ENCODE data around the gene PNPLA7.
"Not testable (repeated sequence)": the region's sequence is repeated elsewhere in the genome, so short reads cannot be mapped to it uniquely, and the experiment has no call there.

PNPLA7 gene

DNA sequence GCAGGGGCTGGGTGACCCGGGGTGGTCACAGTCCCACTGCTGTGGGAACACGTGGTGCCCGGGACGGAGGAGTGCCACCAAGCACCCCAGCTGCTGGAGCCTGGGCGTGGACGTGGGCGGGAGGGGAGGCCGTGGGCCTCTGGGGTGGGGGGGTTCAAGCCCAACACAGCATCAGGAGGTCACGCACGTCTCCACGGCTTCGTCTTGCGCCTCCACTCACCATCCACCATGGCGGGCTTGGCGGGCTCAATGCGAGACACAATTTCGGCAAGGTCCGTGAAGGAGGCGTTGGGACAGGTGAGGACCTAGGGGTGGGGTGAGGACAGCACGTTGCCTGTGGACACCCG lies 88.9 kb downstream of the PNPLA7 start:
- DNase-seq (ENCODE audit: low spot score): no peak

DNA sequence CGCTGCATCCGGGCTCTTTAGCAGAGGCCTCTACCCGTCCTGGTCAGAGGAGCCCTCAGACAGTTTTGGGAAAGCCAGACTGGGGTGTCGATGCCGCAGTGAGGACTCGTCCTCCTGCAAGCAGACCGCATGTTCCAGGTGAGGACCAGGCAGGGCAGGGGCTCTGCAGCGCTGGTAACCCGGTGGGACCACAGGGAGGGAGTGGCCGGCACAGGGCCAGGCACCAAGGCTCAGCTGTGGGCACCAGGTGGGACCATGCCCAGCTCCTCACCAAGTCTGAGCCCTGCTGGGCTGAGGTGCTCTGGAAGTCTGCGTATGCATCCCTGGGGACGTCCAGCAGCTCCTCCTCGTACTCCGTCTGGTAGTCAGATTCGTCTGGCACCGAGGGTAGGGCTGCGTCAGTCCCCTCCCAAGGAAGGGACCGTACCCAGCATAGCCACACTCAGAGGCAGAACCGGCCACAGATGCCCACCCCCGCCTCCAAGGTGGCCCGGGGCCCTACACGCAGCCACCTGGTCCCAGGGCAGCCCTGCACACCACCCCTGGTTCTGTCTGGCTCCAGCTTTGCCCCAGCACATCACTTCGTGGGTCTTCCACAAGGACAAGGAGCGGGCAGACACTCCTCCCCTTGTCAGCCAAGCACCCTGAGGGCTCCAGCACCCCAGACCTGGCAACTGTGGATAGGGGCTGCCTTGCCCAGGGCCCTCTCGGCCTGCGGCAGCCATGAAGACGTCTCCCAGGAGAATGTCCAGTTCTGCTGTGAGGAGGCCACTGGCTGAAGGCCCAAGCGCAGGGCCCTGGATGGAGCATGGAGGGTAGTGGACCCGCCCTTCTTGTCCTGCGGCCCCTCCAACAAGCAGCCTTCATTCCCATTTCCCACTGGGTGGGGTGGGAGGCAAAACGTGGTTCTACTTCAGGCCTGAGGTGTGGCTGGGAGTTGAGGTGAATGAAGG lies 89.6 kb downstream of the PNPLA7 start:
- DNase-seq (ENCODE audit: low spot score): no peak

DNA sequence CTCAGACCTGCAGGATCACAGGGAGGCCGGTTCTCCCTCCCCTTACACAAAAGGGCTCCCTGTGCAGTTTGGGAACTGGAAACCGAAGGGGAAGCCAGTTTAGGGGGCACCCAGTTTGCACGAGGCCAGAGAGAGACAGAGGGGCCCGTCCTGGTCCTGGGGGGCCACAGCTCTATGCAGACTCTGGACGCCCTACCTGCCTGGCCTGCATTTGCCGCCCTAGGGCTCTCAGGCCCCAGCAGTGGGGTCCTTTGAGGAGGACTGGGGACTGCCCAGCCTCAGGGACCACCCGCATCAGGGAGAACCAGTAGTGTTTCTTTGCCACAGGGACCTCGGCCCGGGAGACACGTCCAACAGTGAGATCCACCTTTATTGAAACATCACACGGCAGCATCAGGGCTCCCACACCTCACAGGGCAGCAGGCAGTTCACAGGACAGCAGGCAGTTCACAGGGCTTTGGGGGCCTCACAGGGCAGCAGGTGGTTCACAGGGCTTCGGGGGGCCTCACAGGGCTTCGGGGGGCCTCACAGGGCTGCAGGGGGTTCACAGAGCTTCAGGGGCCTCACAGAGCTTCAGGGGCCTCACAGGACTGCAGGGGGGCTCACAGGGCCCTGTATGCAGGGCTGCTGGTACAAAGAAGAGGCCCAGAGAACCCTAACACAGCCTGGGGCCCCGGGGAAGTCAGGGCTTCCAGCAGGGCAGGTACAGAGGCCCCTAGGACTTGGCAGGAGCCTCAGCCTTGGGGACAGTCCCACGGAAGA lies 90.4 kb downstream of the PNPLA7 start:
- DNase-seq (ENCODE audit: low spot score): no peak

DNA sequence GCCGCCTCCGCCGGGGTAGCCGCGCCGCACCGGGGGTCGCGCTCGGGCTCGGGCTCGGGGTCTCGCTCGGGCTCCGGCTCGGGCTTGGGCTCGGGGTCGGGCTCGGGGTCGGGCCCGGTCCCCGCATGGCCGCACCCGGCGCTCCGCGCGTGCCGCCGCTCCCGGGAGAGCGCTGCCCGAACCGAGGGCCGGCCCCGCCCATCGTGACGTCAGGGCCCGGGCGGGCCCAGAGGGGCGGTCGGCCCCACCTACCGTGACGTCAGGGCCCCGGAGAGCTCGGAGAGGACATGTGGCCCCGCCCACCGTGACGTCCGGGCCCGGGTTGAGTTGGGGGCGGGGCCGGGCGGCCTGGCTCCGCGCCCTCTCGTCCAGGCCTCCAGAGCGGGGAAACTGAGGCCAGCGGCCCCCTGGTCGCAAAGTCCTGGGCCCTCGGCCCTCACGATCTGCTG lies 91.0 kb downstream of the PNPLA7 start, which contains the start of gene NSMF:
NSMF (minus strand) TSS at position 183 of the 449 bp plus-strand sequence. CDS start 232 bp downstream, outside the sequence.
- DNase-seq (ENCODE audit: low spot score): peak; percentile 100

DNA sequence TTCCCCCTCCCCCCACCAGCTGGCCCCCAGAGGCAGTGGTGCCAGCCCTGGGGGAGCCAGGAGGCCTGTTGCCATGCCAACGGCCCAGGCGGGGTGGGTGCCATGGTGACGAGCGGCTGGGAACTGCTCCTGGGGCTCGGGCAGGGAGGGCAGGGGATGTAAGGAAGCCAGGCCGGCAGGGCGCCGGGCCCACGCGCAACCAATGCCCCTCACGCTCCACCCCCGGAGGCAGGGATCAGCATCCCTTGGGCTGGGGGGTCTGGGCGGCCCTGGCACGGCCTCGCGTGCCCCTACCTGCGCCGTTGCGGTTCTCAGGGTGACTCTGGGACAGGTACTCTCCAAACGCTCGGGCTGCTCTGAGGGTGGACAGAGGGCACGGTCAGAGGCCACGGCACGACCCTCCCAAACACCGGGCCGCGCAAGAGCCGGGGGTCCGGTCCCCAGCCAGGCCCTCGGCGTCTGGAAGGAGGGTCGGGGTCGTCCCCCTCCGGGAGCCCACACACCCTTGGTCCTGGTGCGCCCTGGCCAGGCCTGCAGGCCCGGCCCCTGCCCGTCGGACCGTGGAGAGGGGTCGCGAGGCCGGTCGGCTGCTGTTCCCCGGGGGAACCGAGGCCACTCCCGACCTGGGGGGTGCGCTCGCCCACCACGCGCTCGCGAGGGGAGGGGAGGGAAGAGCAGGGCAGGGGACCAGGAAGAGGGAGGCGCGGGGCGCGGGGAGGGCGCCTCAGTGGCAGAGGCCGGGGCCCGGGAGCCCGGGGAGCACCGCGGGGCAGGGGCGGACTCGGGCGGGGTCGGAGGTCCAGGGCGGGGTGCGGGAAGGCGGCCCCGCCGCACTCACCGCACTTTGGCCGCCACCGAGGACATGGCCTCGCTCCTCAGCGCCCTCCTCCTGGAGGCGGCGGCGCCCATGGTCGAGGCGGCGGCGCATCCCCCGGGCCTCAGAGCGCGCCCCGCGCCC lies 91.7 kb downstream of the PNPLA7 start:
- peak; percentile 81 for DNase-seq (ENCODE audit: low spot score)

DNA sequence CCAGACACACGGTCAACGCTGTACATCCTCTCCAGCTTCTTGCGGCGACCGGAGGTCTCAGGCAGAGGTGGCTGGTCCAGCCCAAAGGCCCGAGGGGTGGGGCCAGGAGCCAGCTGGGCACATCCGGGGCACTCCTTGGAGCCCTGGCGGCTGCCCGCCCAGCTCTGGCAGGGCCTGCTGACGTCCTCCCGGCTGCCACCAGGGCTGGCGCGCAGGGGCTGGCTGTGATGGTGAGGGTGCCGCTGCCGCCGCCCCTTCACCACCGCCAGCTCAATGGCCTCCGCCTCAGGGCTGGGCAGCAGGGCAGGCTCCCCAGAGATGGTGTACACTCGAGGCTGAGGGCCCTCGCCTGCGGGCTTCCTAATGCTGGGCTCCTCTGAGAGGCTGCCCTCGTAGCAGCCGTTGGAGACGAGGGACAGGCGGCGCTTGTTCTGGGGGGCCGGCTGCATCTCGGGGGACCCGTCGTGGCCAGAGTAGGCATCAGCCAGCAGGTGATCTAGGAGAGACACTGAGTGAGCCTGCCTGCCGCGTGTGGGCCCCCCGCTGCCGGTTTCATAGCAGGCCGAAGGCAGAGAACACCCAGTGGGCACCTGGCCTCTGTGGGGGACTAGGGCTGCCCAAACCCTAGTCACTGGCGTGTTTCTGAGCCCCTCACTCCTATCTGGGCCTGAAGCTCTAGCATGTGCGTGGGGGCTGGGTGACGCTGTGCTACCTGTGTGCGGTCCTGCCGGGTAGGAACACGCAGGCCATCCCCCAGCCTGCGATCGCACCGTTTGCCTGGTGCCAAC lies 92.6 kb downstream of the PNPLA7 start:
- no peak for DNase-seq (ENCODE audit: low spot score)

DNA sequence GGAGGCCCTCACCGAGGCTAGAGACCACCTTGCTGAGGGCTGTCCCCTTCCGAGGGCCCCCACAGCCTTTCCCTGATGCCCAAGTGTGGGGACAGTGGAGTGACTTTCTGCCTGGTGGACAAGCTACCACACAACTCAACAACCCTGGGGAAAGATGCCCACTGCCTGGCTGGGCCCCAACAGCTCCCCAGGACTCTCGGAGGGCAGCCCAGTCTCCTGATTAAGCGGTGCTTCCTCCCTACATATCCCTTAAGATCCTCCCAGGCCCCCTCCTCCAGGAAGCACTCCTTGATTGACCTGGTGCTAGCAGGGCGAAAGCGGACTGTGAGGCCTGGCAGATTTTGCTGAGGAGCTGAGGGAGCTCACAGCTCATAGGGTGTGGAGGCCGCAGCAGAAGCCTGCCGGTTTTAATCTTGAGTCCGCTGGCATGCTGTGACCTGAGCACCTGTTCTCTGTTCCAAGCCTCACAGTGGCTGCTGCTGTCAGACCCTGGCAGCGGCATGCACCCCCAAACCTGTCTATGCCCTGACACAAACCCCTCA lies 93.3 kb downstream of the PNPLA7 start:
- DNase-seq (ENCODE audit: low spot score): no peak

DNA sequence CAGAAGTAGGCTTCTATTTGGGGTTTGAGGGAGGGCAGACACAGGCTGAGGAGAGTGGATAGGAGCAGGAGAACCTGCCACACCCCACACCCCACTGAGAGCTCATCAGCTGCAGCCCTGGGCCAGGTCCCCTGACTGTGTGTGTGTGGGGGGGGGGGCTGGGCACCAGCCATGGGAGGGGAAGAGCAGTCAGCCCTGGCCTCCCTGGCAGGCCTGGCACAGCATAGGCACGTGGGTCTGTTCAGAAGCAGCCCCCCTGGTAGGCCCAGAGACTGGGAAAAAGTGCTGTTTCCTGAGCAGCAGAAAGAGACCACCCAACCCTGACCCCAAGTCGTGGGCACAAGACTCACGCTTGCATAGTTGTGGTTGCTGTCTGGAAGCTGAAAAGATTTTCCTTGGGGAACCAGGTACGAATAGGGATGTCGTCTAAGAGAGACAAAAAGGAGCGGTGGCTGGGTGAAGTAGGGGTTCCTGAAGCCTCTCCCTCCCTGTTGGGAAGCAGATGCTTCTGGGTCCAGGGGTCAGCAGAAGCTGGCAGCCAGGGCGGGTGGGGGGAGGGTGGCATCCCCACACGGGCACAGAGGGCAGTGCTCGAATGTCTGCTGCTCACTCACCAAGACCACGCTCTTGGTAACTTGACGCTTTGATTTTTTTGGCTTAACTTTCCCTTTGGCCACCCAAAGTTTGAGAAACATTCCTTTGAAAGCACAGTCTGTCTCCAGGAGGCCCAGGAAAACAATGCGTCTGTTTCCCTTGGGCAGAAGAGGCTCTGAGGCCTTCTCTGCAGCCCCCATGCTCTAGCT lies 93.9 kb downstream of the PNPLA7 start:
- DNase-seq (ENCODE audit: low spot score): no peak

DNA sequence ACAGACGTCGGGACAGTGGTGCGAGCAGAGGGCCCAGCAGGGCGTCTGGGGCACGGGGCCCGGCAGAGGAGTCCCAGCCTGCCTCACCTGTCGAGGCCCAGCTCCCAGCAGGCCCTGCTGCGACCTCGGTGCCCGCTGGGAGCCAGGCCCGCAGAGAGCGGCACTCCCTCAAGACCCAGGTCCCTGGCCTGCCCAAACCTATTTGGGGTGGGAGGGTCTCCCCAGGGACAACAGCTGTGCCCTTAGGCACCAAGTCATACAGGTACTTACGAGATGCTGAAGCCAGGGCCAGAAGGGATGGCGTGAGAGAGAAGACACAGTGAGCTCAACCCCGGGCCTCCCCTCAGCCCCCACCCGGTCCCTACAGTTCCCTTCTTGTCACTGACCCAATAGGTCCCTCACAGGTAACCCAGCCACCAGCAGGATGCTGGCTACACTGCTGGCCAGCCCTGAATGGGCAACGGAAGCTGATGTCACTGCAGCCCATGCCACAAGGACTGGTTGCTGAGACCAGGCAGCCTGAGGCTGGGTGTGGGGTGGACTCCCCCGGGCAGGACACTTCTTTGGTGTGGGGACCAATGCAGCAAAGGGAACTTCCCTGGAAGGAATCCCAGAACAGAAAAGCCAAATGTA lies 94.7 kb downstream of the PNPLA7 start:
- no peak for DNase-seq (ENCODE audit: low spot score)

DNA sequence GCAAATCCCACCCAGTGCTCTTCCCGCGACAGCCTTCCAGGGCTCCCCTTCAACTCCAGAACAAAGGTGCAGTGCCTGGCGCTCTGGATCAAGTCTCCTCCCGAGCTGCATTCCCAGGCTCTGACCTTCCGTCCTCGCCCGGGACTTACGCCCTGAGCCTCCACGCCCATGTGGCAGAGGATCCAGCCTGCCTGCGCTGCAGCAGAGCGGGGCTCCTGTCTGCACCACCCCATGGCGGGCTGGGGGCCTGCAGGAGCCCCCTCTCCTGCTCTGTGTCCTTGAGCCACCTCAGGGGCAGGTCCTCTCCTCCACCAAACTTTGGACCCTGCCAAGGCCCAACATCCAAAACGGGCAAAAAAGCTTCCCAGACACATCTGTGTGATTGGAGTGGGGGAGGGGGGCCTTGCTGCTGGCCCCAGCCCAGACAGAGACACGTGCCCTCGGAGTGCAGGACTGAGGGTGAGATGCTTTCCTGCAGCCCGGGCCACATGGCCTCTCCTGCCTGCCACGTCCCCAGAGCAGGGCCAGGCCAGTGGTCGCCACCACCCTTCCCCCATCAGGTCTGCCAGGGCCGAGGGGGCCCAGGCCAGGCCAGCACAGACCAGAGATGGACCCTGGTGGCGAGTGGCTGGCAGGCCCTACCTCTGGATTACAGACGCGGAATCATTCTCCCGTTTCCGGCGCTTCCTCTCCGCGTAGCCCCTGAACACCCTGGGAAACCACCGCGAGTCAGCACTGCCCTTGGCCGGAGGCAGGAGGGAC lies 95.4 kb downstream of the PNPLA7 start:
- no peak for DNase-seq (ENCODE audit: low spot score)

DNA sequence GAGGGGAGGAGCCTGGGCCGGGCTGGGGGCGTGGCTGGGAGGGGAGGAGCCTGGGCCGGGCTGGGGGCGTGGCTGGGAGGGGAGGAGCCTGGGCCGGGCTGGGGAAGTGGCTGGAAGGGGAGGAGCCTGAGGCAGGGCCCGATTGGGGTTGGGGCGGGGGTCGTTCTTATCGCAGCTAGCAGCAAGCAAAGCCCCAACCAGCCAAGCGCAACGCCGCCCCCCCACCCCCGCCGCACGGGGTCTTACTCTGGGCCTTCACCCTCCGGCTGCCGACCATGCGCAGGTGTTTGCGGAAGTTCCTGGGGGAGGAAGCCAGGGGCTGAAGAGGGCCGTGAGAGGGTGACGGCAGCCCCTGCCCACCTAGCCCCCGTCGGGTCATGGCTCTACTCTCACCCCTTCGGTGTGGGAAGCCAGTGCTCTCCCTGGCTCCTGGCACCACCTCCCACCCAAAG lies 96.0 kb downstream of the PNPLA7 start:
- DNase-seq (ENCODE audit: low spot score): no peak

DNA sequence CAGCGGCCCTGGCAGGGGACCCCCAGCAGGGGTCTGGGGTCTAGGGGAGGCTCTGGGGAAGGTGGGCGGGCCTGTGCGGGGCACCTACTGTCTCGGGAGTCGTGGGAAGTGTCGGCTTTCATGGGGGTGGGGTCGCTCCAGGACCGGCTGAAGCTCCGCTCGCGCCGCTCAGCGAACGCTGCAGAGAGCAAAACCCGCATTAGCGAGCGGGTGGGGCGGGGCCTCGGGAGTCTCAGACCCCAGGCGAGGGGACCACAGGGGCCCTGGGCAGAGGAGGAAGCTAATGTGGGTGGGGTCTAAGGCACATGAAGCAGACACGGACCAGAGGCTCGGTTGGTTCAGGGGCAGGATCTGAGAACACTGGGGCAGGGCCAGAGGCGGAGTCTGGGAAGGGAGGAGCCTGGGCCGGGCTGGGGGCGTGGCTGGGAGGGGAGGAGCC lies 96.5 kb downstream of the PNPLA7 start:
- DNase-seq (ENCODE audit: low spot score): peak; percentile 83

DNA sequence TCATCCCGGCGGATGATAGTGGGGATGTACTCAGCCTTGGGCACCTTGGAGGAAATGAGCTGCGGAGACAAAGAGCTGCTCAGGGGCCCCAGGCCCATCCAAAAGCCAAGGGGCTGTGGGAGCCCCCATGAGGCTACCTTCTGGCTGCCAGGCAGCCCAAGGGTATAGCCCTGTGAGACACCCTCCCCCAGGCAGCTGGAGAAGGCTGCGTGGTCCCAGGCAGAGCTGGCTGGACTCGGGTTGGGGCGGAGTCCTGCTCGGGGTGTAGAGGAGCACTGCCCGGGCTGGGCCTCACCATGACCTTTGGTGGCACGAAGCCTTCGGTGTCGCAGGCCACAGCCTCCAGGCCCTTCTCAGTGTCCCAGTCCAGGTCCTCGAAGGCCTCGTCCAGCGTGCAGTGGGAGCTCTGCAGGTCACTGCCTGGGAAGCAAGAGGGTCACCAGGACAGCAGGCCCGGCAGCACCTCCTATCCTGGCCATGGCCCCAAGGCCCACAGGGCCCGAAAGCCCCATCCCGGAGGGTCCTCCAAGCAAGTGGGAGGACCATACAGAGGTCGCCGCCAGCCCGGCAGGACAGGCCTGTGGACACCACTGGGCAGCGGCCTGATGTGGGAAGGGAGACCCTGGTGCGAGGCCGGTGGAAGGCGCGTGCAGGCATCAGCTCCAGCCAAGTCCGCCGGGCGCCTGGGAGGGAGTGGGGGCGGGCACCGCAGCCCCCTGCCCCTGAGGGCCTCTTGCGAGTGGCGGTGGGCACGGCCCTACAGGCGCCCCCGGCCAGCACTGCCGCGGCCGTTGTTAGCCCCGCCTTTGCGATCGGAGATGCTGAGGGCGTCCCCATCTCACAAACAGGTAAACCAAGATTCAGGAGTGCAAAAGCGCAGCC lies 97.2 kb downstream of the PNPLA7 start:
- DNase-seq (ENCODE audit: low spot score): no peak

DNA sequence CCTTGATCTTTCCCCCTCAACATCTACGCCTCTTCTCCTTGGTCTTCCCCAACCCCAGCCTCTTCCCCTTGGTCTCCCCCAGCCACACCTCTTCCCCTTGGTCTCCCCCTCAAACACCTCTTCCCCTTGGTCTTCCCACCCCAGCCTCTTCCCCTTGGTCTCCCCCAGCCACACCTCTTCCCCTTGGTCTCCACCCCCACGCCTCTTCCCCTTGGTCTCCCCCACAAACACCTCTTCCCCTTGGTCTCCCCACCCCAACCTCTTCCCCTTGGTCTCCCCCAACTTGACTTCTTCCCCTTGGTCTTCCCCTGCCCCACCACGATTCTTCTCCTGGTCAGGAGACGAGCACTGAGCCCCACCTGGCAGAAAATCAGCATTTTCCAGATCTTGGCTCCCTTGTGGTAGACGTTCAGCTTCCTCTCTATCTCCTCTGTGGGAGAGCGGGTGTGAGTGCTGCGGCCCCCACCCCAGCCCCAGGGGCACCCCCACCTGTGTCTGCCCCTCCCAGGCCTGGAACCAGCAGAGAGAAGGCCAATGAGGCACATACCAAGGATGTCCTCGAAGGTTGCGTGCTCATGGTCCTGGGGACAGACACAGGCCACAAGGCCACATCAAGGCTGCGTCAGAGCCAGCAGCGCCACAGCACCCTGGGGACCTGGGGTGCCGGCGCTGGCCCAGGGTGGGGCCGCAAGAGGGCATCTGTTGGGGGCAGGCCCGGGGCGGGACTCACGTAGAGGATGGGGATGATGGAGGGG lies 98.0 kb downstream of the PNPLA7 start:
- no peak for DNase-seq (ENCODE audit: low spot score)

DNA sequence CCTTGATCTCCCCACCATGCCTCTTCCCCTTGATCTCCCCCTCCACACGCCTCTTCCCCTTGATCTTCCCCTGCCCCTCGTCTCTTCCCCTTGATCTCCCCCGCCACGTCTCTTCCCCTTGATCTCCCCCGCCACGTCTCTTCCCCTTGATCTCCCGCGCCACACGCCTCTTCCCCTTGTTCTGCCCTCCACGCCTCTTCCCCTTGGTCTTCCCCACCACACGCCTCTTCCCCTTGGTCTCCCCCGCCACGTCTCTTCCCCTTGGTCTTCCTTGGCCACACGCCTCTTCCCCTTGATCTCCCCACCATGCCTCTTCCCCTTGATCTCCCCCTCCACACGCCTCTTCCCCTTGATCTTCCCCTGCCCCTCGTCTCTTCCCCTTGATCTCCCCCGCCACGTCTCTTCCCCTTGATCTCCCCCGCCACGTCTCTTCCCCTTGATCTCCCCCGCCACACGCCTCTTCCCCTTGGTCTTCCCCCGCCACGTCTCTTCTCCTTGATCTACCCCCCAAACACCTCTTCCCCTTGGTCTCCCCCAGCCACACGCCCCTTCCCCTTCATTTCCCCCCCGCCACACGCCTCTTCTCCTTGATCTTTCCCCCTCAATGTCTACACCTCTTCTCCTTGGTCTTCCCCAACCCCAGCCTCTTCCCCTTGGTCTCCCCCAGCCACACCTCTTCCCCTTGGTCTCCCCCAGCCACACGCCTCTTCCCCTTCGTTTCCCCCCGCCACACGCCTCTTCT lies 98.8 kb downstream of the PNPLA7 start:
- not testable (repeated sequence) for DNase-seq (ENCODE audit: low spot score)

Measured in D341Med (cell line).